SH-SY5Y (cell line): ENCODE data around the gene SPATA33.

Source experiments
- GATA2 ChIP-seq: IDR thresholded peaks from 2 replicates; pipeline ENCODE4 v1.6.1; 2011; ENCODE audit warnings: mild to moderate bottlenecking, low read depth, low read length
- GATA3 ChIP-seq: IDR thresholded peaks from 2 replicates; pipeline ENCODE4 v1.6.1; 2011; ENCODE audit warnings: low read depth, mild to moderate bottlenecking, low read length, moderate library complexity

The SPATA33 gene

DNA sequence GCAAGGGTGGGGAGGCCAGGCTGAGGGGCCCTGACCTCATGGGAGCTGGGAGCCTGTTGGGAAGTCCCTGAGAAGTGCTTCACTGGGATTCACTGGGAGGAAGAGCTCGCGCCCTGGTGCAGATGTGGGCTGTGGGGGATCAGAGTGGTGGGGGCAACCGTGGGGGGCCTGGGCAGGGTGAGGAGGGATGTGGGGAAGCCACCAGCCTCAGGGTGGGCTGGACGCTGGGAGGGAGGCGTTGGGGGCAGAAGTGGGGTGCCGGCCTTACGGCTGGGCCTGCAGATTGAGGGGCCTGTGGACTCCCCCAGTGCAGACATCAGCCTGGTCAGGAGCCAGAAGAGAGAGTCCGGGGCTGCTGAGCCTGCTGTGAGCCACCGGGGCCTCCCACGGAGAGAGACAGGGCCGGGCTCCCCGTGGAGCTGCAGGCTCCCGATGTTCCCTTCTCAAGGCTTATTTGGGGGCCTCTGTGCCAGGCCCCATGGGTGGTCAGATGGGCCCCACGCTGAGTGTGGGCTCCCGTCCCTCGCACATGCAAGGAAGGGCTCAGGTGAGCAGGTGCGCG, 36.4 kb upstream of the SPATA33 start:
- TF ChIP-seq GATA3 (no peak), GATA2 (no peak)

DNA sequence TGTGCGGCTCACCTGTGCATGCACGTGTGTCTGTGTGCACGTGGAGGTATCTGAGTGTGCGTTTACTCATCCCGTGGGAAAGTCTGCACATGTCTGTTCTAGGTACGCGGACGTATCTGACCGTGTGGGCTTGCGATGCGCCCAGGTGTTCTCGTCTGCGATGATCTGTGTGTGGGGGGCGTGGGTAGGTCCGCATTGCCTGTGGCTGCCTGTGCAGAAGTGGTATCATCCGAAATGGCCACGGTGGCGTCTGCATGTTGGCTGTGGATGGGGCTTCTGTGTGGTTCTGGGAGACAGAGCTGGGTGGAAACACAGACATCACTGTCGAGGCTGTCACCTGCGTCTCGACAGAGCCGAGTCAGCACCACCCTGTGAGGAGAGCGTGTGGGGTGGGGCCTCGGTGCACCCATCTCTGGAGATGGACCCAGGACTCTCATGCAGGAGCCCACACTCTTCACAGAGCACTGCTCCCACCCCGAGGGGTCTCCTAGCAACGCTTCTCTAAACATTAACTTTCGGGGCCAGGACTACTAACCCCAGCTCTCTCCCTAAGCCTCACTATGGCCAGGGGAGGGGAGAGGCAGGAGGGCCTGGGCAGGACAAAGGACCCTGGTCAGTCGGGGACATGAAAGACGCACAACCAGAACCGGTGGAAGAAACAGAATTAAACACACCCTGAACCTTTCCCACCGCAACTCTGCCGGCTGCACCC, 35.8 kb upstream of the SPATA33 start:
- TF ChIP-seq GATA3: no peak
- no peak for TF ChIP-seq GATA2

DNA sequence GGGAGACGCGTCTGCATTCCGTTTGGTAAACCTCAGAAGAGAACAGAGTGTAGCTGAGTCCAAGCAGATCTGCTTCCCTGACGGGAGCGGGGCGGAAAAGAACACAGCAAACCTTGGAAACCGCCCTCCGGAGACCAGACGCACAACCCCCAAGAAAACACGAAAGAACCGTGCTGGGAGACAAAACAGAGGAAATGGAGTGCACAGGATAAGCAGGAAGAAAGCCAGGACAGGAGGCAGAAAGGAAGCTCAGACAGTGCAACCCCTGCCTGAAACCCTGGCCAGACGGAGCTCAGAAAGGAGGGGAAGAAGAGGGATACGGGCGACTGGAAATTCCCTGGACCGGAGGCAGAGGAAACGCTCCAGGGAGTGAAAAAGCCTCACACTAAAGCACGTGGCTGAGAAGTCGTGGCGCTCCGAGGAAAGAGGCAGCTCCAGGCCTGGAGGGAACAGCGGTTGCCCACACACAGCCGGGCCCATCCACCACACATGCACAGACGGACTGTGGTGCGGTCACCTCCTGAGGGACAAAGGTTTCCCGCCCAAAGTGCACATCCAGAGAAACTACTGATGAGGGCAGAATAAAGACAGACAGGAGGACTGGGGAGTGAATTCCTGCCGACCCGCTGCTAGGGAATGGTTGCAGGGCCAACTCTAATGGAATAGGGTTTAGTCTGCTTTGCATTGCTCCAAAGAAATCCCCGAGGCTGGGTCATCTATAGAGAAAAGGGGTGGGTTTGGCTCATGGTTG, 34.0 kb upstream of the SPATA33 start:
- TF ChIP-seq GATA3 (no peak), GATA2 (no peak)

DNA sequence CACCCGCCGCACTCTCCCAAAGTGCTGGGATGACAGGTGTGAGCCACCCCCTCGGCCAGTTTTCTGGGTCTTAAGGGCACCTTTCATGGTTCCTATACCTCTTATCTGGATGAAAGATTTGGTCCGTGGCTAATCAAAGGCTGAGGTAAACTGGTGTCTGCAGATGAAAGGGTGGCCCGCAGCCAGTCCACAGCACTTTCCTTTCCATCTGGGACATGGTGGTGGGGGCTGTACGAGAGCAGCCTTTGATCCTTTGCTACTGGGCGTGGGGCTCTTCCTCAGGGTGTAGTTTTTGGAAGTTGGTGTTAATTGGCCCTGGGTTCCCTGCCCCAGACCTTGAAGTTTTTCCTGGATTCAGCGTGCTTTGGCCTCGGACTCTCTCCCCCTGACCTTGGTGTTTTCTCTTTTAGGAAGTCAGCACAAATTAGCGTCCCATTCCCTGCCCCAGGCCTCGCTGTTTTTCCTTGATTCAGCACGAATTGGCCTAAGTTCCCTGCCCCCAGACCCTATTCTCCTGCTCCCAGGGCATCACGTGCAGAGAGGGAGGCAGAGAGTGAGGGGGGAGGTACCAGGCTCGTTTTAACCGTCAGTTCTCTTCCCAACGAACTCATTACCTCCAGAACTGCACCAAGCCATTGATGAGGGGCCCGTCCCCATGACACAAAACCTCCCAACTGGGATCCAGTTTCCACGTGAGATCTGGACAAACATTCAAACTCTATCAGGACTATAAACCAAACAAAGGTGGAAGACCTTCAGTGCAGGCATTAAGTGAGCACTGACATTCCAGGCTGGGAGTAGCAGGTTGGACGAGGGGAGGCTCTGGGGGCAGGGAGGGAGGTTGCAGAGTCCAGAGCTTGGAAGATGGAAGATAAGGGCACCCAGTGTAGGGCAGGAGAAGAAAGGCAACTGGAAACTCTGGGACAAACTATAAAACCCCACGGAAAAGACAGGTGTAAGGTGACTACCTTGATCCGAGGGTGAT, 32.6 kb upstream of the SPATA33 start:
- TF ChIP-seq GATA2: no peak
- TF ChIP-seq GATA3: no peak

DNA sequence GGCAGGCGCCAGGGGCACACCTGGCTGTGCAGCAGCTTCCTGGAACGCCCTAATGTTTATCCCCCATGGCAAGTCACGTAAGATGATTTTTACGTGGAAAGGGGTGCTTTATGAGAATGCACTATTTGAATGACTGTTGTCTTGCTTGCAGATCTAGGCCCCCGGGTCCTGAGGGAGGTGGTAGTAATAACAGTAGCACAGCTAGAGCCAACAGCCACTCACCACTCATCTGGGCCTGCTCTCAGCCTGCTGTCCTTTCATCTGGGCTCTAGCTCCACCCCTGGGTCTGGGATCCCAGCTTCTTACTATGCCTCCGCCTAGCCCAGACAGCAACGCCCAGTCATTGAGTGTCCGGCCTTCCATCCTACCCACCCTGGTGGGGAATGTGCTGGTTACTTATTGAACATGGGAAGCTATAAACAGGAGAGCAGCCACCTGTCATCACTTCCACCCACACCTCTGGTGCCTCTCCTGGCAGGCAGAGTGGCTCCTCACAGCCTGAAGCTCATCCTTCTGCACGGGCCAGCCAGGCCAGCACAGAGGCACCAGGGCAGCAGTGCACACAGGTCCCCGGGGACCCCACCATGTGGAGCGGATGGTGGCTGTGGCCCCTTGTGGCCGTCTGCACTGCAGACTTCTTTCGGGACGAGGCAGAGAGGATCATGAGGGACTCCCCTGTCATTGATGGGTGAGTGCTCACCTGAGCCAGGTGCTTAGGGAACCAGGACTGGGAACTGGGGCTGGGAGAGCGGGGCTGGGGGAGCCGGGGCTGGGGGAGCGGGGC, 27.6 kb upstream of the SPATA33 start:
- TF ChIP-seq GATA3: no peak
- TF ChIP-seq GATA2: no peak

DNA sequence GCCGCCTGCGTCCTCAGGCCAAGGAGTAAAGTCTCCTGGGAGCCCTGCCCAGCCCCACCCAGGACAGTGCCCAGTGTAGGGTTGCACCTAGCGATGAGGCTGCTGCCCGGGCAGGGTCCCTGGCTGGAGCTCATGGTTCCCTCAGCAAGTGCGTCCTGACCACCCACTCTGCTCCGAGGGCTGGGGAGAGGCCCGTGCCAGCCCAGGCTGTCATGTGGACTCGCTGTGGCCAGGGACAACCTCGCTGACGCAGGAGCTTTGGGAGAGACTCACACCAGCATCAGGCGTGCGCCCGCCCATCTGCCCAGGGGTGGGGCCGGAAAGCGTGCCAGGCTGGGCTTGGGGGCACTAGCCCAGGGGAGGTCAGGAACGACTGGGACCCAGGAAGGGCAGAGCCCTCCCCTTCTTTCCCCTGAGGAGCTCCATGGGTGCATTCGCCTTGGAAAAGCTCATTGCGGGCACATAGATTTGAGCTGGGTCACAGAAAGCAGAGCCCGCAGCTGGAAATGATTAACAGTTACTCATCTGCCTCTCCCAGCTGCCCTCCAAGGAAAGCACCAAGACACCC, 24.5 kb upstream of the SPATA33 start:
- TF ChIP-seq GATA3: no peak
- TF ChIP-seq GATA2: no peak

DNA sequence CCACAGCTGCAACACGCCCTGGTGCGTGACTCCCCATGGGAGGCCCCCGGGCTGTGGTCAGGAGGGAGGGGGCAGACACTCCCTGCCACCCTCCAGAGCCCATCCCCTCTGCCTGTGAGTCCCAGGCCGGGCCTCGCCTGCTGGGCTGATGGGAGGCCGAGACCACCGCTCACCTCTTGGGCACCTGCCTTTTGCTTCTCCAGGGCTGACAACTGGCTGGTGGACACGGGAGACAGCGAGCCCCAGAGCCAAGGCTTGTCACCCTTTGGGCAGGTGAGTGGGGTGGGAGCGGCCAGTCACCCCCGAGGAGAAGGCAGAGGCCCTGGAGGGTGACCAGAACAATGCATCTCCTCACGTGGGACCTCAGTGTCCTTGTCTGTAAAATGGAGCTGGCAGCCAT, 21.0 kb upstream of the SPATA33 start:
- TF ChIP-seq GATA2 (no peak), GATA3 (no peak)

DNA sequence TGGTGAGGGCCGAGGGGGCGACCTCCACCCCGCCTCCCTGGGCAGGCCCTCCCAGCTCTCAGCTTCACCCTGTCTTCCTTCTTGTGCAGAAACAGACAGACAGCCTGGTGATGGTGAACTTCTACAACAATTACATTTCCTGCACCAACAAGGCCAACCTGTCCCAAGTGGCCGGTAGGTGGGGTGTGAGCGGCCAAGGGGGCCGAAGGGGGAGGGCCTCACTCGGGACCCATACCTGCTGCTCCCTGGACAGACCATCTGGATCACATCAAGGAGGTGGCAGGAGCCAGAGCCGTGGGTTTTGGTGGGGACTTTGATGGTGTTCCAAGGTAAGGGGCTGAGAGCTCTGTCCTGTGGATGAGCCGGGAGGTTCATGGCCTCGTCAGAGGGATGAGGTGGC, 20.3 kb upstream of the SPATA33 start:
- TF ChIP-seq GATA3: no peak
- TF ChIP-seq GATA2: no peak

DNA sequence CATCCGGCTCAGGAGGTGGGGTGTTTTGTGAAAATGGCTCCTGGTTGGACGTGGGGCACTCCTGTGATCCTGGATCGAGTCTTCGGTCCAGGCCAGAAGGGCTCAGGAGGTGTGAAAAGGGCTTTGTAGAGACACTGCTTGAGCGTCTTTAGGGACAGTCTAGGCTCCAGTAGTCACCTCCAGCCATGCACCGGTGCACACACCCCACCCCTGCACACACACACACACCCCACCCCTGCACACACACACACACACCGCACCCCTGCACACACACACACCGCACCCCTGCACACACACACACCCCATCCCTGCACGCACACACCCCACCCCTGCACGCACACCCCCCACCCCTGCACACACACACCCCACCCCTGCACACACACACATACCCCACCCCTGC, 19.2 kb upstream of the SPATA33 start:
- TF ChIP-seq GATA2 (no peak), GATA3 (no peak)

DNA sequence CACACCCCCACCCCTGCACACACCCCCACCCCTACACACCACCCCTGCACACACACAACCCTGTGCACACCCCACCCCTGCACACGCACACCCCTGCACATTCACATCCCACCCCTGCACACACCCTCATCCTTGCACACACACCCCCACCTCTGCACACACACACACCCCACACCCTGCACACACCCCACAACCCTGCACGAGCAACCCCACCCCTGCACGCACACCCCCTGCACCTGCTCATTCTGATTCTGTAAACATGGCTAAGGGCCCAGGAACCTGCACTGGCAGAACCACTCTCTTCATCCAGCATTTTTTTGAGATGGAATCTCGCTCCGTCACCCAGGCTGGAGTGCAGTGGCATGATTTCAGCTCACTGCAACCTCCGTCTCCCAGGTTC, 18.3 kb upstream of the SPATA33 start:
- TF ChIP-seq GATA3: no peak
- TF ChIP-seq GATA2: no peak

DNA sequence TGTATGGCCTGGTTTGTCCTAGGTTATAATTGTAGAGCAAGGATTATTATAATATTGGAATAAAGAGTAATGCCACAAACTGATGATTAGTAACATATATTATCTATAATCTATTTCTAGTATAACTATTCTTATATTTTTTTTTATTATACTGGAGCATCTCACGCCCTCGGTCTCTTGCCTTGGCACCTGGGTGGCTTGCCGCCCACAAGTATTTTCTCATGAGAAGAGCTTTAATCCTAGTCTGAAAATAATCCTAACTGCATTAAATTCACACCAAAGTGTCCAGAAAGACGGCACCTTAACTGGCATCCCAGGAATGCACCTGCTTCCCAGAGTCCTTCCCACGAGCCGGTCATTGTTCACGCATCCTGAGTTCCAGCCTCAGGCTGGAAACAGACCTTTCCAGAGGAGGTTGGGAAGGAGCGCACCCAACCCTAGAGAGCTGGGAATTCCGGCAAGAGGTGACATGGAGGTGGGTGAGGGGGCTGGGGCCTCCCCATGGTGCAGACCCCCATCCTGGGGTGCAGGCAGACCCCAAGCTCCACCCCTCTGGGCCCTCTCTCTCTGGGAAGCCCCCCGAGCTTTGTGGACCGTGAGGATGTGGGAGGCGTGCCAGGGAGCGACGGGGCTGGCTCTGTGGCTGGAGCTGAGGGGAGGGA, 16.0 kb upstream of the SPATA33 start:
- TF ChIP-seq GATA2 (no peak), GATA3 (no peak)

DNA sequence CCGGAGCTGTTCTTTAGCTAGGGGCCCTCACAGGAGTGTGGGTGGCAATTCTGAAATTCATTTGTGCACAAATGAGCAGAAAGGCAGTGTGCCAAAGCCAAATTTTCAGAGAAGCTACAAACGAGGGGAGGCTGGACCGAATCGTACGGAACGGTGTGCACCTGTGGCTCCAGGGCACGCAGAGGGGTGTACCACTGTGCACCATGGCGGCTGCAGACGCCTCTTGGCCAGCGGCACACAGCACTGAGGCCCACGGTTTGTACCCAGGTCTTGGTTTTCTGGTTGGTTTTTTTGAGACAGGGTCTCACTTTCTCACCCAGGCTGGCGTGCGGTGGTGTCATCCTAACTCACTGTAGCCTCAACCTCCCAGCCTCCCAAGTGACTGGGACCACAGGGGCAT, 15.1 kb upstream of the SPATA33 start:
- TF ChIP-seq GATA3 (no peak), GATA2 (no peak)
